Mammary epithelial cell (primary cell): ENCODE data around the gene CPSF7.

Source experiments
- EZH2 ChIP-seq: IDR thresholded peaks from 2 replicates; pipeline ENCODE4 v1.6.1; 2012; ENCODE audit warnings: low read length, inconsistent platforms, borderline replicate concordance
- TF ChIP-seq, protein P1 (sequence below), 2 donors: IDR thresholded peaks in 1 of 2; conservative IDR thresholded peaks in 1 of 2; 2 replicates each; pipeline ENCODE4 v1.5.1; 2011 to 2012; ENCODE audit warnings: inconsistent platforms in 2 of 2, low read length in 2 of 2, mild to moderate bottlenecking in 2 of 2, control low read depth in 1 of 2, low read depth in 1 of 2; ENCODE audit not compliant: insufficient read depth in 1 of 2; ENCODE audit errors: extremely low read depth in 1 of 2

DNA sequence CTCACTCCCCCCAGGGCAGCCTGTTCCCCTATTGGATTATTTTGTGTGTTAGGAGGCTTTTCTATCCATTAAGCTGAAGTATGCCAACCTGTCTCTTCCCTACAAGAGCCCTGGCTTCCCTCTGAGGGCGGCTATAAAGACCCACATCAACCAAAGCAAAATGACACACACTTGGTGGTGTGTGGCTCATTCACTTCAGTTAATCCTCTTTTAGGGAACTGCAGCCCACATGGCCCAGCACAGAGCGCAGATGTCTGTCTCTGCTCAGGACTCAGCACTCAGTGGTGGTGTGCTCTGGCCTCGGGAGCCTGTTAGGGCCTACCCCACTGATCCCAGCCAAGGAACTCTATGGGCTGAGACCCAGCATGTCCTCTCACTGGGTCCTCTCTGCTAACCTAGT is 46.6 kb upstream of the CPSF7 start:
- TF ChIP-seq, protein P1, sequence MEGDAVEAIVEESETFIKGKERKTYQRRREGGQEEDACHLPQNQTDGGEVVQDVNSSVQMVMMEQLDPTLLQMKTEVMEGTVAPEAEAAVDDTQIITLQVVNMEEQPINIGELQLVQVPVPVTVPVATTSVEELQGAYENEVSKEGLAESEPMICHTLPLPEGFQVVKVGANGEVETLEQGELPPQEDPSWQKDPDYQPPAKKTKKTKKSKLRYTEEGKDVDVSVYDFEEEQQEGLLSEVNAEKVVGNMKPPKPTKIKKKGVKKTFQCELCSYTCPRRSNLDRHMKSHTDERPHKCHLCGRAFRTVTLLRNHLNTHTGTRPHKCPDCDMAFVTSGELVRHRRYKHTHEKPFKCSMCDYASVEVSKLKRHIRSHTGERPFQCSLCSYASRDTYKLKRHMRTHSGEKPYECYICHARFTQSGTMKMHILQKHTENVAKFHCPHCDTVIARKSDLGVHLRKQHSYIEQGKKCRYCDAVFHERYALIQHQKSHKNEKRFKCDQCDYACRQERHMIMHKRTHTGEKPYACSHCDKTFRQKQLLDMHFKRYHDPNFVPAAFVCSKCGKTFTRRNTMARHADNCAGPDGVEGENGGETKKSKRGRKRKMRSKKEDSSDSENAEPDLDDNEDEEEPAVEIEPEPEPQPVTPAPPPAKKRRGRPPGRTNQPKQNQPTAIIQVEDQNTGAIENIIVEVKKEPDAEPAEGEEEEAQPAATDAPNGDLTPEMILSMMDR (conservative IDR thresholded peaks at IDR 0.05 in 1 of 2, IDR thresholded peaks at IDR 0.05 in 1 of 2; ENCODE audit: extremely low read depth in 1 of 2, insufficient read depth in 1 of 2, low read depth in 1 of 2, low read length in 2 of 2) = no peak
- no peak for TF ChIP-seq EZH2
